Measurements from ENCODE around the gene CD207.
"Not testable (repeated sequence)": the region's sequence is repeated elsewhere in the genome, so short reads cannot be mapped to it uniquely, and the experiment has no call there.

Gene CD207

GRCh38 chr2:70828914-70829824 is 6.4 kb downstream of the CD207 start:
- DNase-seq, result no peak

- no peak for DNase-seq
These were observed 7.5 kb downstream of the CD207 start for GRCh38 chr2:70828115-70828514.

DNA sequence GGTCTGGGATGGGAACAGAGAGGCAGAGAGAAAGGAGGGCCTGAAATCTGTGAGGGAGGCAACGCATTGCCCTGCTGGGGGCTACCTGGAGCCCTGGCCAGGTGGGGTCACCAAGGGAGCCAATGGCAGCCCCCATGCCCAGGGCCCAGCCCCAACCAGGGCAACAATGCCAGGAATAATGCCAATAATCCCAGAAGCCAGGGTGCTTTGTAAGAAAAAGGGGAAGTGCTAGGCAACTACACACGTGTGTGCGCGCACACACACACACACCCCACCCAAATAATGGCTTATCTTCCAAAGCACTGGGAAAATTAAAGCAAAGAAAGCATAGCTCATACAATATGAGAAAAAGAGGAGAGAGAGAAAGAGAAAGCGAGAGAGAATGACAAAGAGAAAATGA is 8.2 kb downstream of the CD207 start:
- no peak for DNase-seq

- no peak for DNase-seq
These were observed 8.8 kb downstream of the CD207 start for GRCh38 chr2:70826696-70827350.

- no peak for DNase-seq
These were observed 12.4 kb downstream of the CD207 start for GRCh38 chr2:70823249-70823648.

DNA sequence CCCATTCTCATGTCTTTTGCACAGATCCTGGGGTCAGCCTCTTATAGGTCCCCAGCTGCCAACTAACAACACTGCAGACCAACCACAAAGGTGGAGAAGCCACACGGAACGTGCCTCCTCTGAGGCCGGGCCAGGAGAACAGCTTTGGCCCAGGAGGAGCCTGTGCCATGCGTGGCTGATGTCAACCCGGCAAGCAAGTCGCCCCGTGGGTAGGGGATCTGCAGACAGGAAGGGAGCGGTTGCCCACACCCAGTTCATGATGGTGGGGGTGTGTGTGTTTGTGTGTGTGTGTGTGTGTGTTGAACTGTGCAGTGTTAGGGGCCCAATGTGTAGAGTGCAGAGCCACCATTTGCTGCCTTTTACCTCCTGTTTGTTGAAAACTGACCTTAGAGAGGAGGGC is 12.8 kb downstream of the CD207 start:
- DNase-seq, result no peak

- no peak for DNase-seq
These were observed 15.1 kb downstream of the CD207 start, which contains the start of gene CLEC4F for GRCh38 chr2:70820499-70820898. Gene CLEC4F, minus strand, starts transcription at chr2:70820599. Its CDS starts 76 bp downstream, at chr2:70820523.

DNA sequence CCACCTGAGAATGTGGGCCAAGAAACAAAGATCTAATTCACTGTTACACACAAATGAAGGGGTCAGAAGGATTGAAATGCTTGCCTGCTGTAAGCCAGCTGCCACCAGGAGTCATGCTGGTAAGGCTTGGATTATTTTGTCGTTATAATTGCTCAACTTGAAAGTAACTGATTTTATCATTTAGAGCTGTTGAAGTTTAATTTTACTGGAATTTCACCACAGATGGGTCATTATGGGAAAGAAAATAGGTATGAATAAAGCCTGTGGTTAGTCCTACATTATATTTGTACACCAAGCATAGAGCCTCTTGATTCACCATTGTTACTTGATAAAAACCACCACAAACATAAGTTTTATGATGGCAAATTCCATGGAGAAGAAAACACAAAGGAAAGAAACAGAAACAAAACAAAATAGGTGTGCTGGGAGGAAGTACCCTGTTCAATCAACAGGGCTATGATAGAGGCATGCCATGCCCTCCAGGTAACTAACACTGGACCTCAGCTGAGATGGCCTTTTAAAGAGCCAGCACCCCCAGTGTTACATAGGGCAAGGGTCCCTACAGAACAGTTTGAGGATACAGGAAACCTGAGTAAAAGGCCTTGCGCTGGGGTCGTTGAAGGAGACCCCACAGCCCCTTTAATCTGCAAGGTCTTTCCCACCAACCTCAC is 18.2 kb downstream of the CD207 start:
- DNase-seq, result no peak

GRCh38 chr2:70816726-70817125 is 18.9 kb downstream of the CD207 start:
- no peak for DNase-seq

DNA sequence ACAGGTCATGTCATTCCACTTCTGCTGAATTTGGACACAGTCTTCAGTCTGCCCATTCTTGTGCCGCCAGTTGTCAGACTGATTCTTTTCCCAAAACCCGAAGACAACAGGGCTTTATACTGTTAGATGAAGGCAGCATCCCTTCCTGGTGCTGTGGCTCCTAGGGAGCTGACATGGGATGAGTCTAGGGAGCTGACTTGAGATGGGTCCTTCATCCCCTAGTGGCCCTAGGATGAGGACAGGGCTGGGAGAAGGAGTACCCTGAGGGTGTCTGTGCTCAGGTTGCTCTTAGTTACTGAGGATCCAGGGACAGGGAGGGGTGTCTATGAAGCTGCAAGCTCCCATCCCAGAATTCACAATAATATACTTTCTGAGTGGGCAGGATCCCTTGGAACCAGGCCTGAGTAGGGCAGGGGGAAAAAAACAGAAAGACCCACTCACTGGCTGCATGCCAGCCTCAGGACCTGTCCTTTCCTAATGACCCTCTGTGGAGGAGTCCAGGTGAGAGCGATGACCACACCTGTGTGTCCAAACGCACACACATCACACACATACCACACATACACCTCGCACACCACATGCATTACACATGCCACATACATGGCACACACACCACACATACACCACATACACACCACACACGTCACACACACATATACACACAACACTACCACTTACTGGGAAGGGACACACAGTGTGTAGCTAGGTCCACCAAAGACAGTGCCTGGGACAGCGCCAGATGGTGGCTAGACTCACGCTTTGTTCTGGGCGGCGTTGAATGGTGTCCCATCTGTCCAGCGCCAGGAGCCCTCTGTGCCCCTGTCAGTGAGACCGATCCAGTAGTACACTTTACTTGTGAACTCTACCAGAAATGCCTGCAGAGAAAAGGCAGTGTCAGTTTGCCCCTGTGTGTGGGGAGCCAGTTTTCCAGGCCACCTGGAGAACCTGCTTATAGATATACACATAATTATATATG is 26.3 kb downstream of the CD207 start:
- no peak for DNase-seq

- DNase-seq, result no peak
These were observed 27.8 kb downstream of the CD207 start for GRCh38 chr2:70807828-70808118.

GRCh38 chr2:70807102-70807827 is 28.4 kb downstream of the CD207 start:
- DNase-seq, result no peak

- no peak for DNase-seq
These were observed 29.0 kb downstream of the CD207 start for GRCh38 chr2:70806620-70807019.

DNA sequence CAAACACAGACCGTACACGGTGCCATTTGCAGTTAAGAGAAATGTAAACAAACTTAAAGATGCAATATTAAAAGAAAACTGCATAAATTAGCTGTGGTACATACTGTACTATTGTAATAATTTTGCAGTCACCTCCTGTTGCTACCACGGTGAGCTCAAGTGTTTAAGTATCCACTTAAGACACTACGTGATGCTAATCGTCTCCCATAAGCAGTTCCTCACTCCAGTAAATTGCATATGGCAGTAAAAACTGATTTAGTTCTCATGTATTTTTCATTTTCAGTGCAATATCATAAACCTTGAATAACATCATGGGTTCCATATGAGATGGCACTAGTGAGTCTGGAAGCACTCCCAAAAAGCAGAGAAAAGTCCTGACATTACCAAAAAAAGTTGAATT is 29.6 kb downstream of the CD207 start:
- no peak for DNase-seq

- DNase-seq, result no peak
These were observed 33.9 kb downstream of the CD207 start for GRCh38 chr2:70801607-70802263.

GRCh38 chr2:70799706-70800105 is 35.9 kb downstream of the CD207 start:
- no peak for DNase-seq

DNA sequence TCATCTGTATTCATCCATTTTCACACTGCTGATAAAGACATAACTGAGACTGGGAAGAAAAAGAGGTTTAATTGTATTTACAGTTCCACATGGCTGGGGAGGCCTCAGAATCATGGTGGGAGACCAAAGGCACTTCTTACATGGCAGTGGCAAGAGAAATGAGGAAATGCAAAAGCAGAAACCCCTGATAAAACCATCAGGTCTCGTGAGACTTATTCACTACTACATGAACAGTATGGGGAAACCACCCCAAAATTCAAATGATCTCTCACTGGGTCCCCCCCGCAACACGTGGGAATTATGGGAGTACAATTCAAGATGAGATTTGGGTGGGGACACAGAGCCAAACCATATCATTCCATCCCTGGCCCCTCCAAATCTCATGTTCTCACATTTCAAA is 37.6 kb downstream of the CD207 start:
- DNase-seq, result not testable (repeated sequence)

- no peak for DNase-seq
These were observed 38.1 kb downstream of the CD207 start for GRCh38 chr2:70797506-70797905.

- DNase-seq, result no peak
These were observed 39.4 kb downstream of the CD207 start for GRCh38 chr2:70796262-70796661.

DNA sequence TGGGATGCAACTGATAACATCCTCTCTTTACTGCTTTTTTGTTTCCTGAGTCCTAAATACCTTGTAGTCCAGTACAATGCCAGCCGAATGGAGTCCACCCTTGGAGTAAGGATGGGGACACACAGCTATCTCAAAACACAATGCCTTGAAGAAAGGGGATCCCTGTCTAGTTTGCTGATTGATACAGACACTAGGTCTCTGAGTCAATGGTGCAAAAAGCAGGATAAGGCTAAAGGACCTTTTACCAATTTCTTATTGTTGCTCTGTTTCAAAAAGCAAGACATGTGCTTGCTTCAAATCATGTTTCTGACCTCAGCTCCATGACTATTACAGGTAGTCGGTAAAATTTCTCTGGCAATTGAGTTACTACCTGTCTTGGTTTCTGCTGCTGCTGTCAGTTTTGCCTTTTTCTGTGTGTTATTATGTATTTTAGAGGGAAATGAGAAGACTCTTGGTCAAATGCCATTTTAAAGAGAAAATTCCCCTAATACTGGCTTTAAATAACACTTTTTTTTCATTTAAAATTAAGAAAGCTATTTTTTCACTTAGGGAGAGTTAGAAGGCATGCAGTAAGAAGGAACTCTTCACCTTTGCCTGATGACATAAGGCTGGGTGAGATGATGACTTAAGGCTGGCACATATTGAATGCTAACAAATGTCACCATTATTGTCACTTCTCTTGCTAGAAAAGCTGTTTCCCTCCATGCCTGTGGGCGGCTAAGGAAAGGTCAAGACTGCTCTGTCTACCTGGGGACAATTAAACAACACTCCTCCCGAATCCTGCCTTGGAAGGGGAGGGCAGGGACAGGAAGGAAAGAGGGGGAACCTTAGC is 40.2 kb downstream of the CD207 start:
- DNase-seq, result no peak

All from central memory CD4-positive, alpha-beta T cell (primary cell).